ENCODE measurements around the gene AOC1.

The AOC1 gene, protein sequence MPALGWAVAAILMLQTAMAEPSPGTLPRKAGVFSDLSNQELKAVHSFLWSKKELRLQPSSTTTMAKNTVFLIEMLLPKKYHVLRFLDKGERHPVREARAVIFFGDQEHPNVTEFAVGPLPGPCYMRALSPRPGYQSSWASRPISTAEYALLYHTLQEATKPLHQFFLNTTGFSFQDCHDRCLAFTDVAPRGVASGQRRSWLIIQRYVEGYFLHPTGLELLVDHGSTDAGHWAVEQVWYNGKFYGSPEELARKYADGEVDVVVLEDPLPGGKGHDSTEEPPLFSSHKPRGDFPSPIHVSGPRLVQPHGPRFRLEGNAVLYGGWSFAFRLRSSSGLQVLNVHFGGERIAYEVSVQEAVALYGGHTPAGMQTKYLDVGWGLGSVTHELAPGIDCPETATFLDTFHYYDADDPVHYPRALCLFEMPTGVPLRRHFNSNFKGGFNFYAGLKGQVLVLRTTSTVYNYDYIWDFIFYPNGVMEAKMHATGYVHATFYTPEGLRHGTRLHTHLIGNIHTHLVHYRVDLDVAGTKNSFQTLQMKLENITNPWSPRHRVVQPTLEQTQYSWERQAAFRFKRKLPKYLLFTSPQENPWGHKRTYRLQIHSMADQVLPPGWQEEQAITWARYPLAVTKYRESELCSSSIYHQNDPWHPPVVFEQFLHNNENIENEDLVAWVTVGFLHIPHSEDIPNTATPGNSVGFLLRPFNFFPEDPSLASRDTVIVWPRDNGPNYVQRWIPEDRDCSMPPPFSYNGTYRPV

DNA sequence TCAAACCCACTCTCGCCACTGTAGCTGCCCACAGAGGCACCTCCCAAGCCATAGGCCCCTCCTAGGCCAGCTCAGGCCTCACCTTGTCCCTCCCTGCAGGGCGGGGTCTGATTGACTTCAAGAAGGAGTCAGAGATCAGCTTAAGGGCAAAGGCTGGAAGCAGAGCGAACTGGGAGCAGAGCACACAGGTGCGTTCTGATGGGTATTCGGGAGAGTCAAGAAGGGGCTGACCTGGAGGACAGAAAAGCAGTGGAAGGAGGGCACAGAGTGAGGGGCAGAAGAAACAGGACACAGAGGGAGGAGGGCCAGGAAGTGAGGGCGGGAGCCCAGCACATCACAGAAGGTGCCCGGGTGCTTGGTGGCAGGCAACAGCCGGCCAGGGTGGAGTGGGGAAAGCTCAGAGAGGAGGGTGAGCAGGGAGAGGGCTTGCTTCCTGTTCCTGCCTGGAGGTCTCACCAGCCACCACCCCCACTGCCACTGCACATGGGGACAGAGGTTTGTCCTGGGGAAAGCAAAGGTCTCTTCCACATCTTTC is at the start of gene AOC1:
TSS of gene AOC1 (plus strand) at position 147 of the 535 bp plus-strand sequence. CDS start 3,954 bp downstream, outside the sequence.
- no peak within 1 kb of the TSS for H3K4me3 ChIP-seq (ENCODE audit: low read depth, low read length)
- no peak for DNase-seq (ENCODE audit: low read depth)
- TF ChIP-seq, protein P1, sequence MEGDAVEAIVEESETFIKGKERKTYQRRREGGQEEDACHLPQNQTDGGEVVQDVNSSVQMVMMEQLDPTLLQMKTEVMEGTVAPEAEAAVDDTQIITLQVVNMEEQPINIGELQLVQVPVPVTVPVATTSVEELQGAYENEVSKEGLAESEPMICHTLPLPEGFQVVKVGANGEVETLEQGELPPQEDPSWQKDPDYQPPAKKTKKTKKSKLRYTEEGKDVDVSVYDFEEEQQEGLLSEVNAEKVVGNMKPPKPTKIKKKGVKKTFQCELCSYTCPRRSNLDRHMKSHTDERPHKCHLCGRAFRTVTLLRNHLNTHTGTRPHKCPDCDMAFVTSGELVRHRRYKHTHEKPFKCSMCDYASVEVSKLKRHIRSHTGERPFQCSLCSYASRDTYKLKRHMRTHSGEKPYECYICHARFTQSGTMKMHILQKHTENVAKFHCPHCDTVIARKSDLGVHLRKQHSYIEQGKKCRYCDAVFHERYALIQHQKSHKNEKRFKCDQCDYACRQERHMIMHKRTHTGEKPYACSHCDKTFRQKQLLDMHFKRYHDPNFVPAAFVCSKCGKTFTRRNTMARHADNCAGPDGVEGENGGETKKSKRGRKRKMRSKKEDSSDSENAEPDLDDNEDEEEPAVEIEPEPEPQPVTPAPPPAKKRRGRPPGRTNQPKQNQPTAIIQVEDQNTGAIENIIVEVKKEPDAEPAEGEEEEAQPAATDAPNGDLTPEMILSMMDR (IDR thresholded peaks at IDR 0.05; ENCODE audit: control insufficient read depth, extremely low read depth, insufficient read depth), result no peak

DNA sequence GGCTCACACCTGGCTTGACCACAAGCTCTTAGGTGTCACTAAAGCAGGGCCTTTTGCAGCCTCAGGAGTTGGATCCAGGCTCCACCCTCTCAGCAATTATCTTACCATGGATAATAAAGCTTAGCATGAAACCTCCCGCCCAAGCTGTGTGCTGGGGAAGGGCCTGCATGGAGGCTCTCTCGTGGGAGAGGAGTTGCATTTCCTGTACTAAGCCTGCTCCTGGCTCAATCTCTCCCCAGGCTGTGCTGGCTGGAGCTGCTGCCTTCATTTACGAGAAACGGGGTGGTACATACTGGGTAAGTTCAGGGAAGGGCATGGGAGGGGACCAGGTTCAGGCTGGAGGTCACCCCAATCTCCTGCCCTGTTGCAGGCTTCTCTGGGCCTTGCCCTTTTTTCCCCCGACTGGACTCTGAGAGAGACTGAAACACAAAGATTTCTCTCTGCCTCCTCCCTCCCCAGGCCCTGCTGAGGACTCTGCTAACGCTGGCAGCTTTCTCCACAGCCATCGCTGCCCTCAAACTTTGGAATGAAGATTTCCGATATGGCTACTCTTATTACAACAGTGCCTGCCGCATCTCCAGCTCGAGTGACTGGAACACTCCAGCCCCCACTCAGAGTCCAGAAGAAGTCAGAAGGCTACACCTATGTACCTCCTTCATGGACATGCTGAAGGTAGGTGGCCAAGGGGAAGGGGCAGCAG is 49.0 kb upstream of the AOC1 start:
- TF ChIP-seq, protein P1 (IDR thresholded peaks at IDR 0.05; ENCODE audit: control insufficient read depth, extremely low read depth, insufficient read depth), result no peak
- DNase-seq (ENCODE audit: low read depth), result no peak

DNA sequence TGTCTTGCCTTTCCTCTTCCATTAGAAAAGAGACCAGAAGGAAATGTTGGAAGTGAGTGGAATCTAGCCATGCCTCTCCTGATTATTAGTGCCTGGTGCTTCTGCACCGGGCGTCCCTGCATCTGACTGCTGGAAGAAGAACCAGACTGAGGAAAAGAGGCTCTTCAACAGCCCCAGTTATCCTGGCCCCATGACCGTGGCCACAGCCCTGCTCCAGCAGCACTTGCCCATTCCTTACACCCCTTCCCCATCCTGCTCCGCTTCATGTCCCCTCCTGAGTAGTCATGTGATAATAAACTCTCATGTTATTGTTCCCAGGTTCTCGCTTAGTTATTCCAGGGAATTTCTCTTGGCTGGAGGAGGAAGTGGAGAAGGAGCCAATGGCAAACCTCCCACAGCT is 47.5 kb upstream of the AOC1 start:
- H3K4me3 ChIP-seq (ENCODE audit: low read depth, low read length), result no peak overlapping the region
- TF ChIP-seq, protein P1 (IDR thresholded peaks at IDR 0.05; ENCODE audit: control insufficient read depth, extremely low read depth, insufficient read depth), result no peak
- DNase-seq (ENCODE audit: low read depth), result no peak

More for the DNA sequence above, 49.0 kb upstream of the AOC1 start:
- no peak overlapping the region for H3K4me3 ChIP-seq (ENCODE audit: low read depth, low read length)

DNA sequence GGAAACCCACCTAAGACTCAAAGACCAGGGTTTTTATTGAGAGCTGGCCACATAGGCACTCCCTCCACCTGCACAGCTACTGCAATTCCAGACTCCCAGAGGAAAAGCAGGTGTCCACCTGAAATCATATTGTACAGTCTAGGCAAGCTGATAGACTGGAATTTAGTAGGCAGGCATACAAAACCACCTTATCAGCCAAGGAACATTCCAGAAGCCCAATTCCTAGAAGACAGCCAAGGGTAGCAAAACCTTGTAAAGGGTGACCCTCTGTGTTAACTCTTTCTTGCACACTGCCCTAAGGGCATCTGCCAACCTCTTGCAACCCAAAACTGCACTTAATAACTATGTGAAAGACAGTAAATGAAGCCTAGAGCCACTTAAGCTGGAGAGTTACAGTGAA is 46.5 kb upstream of the AOC1 start:
- H3K4me3 ChIP-seq (ENCODE audit: low read depth, low read length), result no peak overlapping the region
- TF ChIP-seq, protein P1 (IDR thresholded peaks at IDR 0.05; ENCODE audit: control insufficient read depth, extremely low read depth, insufficient read depth), result no peak
- DNase-seq (ENCODE audit: low read depth), result no peak

DNA sequence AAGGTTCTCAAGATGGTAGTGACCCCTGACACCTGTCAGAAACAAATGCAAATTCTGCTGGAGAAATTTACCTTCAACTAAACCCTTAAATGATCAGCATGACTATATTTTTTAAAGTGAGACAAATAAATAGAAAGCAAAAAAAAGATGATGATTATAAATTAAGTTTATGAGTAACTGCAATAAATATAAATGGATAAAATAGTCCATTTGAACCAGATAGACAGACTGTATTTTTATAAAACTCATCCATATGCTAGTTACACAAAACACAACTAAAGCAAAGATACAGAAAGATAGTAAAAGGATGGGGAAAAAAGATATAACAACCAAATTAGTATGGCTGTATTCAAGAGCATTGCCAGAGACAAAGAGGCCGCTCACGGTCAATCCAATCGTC is 45.9 kb upstream of the AOC1 start:
- no peak overlapping the region for H3K4me3 ChIP-seq (ENCODE audit: low read depth, low read length)
- TF ChIP-seq, protein P1 (IDR thresholded peaks at IDR 0.05; ENCODE audit: control insufficient read depth, extremely low read depth, insufficient read depth), result no peak
- no peak for DNase-seq (ENCODE audit: low read depth)

DNA sequence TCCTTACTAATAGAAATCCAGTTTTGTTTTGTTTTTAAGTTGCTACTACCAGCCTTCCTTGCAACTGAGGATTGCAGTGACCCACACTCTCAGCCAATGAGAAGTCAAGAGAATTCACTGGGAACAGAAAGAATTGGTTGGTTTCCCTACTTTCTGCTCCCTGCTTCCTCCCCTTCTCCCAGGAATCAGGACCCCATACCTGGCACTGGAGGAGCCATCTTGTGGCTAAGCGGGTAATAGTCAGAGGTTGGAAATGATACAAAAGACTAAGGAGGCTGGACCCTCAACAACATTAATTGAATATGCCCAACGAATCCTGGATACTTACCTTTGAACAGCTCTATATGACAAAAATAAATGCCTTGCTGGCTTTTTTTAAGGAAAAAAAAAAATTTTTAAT is 45.5 kb upstream of the AOC1 start:
- TF ChIP-seq, protein P1 (IDR thresholded peaks at IDR 0.05; ENCODE audit: control insufficient read depth, extremely low read depth, insufficient read depth), result no peak
- no peak overlapping the region for H3K4me3 ChIP-seq (ENCODE audit: low read depth, low read length)
- DNase-seq (ENCODE audit: low read depth), result no peak

DNA sequence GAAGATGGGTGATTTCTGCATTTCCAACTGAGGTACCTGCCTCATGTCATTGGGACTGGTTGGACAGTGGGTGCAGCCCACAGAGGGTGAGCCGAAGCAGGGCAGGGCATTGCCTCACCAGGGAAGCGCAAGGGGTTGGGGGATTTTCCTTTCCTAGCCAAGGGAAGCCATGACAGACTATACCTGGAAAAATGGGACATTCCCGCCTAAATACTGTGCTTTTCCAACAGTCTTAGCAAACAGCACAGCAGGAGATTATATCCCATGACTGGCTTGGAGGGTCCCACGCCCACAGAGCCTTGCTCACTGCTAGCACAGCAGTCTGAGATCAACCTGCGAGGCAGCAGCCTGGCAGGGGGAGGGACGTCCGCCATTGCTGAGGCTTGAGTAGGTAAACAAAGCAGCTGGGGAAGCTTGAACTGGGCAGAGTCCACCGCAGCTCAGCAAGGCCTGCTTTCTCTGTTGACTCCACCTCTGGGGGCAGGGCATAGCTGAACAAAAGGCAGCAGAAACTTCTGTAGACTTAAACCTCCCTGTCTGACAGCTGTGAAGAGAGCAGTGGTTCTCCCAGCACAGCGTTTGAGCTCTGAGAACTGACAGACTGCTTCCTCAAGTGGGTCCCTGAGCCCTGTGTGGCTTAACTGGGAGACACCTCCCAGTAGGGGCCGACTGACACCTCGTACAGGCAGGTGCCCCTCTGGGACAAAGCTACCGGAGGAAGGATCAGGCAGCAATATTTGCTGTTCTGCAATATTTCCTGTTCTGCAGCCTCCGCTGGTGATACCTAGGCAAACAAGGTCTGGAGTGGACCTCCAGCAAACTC is 44.5 kb upstream of the AOC1 start:
- 0 out of 2 replicates have a peak overlapping the region, but pooled peaks have one; percentile 18 for H3K4me3 ChIP-seq (ENCODE audit: low read depth, low read length)
- DNase-seq (ENCODE audit: low read depth), result peak; percentile 13

All from LNCaP clone FGC (cell line).